ENCODE results near the gene TRPM3. TPM values are rescaled to one million over a fixed set of nuclear protein-coding genes. Genes with fewer than 3 reads are reported as not detected.

The TRPM3 gene
- total and polyA plus RNA-seq, 10 donors, result 0.02 to 6.7 (median 1.6) TPM

- no peaks in the 10 kb centered on the region for H3K4me1 ChIP-seq
- H3K4me3 ChIP-seq, result no peak overlapping the region
- 94 to 98% (median 95%) methylated on average over 2 of the region's 2 CpGs for WGBS, 5 donors
- H3K27ac ChIP-seq, result no peak overlapping the region
- peaks cover 0 to 6% (median 0%) of the 10 kb centered on the region in 7 donors for H3K27me3 ChIP-seq (replicated peaks in 1 of 7)
- DNase-seq, result no peak
- no peaks in the 10 kb centered on the region for H3K36me3 ChIP-seq
- intact Hi-C loops (cut with DNase I; ENCODE audit: low total_unique reads), result no loop called here
- TF ChIP-seq POLR2A (IDR thresholded peaks at IDR 0.05) (no peak), POLR2AphosphoS5 (IDR thresholded peaks at IDR 0.05) (no peak), CTCF (IDR thresholded peaks at IDR 0.05 in 8 of 11, conservative IDR thresholded peaks at IDR 0.05 in 3 of 11) (no peak)
- no peaks in the 10 kb centered on the region for H3K9me3 ChIP-seq
These were observed 5.9 kb upstream of the TRPM3 start for GRCh38 chr9:71127301-71127700.

GRCh38 chr9:71122421-71122820 is 1.0 kb upstream of the TRPM3 start:
- no peaks in the 10 kb centered on the region for H3K4me1 ChIP-seq
- intact Hi-C loops (cut with DNase I; ENCODE audit: low total_unique reads), result no loop called here
- no peak overlapping the region for H3K27ac ChIP-seq
- H3K4me3 ChIP-seq, result no peak overlapping the region
- WGBS, 5 donors, result 76 to 89% (median 81%) methylated on average over 6 of the region's 6 CpGs
- no peaks in the 10 kb centered on the region for H3K9me3 ChIP-seq
- no peak for DNase-seq
- no peak for TF ChIP-seq POLR2A (IDR thresholded peaks at IDR 0.05)
- no peak for TF ChIP-seq CTCF (IDR thresholded peaks at IDR 0.05 in 8 of 11, conservative IDR thresholded peaks at IDR 0.05 in 3 of 11)
- TF ChIP-seq POLR2AphosphoS5 (IDR thresholded peaks at IDR 0.05), result no peak
- peaks cover 0 to 26% (median 4%) of the 10 kb centered on the region in 7 donors for H3K27me3 ChIP-seq (replicated peaks in 1 of 7)
- no peaks in the 10 kb centered on the region for H3K36me3 ChIP-seq

- DNase-seq, result no peak
- H3K4me1 ChIP-seq, result no peaks in the 10 kb centered on the region
- TF ChIP-seq POLR2AphosphoS5 (IDR thresholded peaks at IDR 0.05) (no peak), CTCF (IDR thresholded peaks at IDR 0.05 in 8 of 11, conservative IDR thresholded peaks at IDR 0.05 in 3 of 11) (no peak), POLR2A (IDR thresholded peaks at IDR 0.05) (no peak)
- H3K36me3 ChIP-seq, result no peaks in the 10 kb centered on the region
- intact Hi-C loops (cut with DNase I; ENCODE audit: low total_unique reads), result no loop called here
- H3K4me3 ChIP-seq, result no peak overlapping the region
- H3K27ac ChIP-seq, result no peak overlapping the region
- H3K9me3 ChIP-seq, result no peaks in the 10 kb centered on the region
- peaks cover 0 to 26% (median 4%) of the 10 kb centered on the region in 7 donors for H3K27me3 ChIP-seq (replicated peaks in 1 of 7)
- 23 to 42% (median 28%) methylated on average over 1 of the region's 1 CpG for WGBS, 5 donors
These were observed 528 bp upstream of the TRPM3 start for GRCh38 chr9:71122022-71122275.

GRCh38 chr9:71120501-71121247 is 747 bp downstream of the TRPM3 start:
- DNase-seq, result no peak
- TF ChIP-seq POLR2AphosphoS5 (IDR thresholded peaks at IDR 0.05) (no peak), POLR2A (IDR thresholded peaks at IDR 0.05) (no peak)
- Histone ChIP-seq H3K27ac (no peak overlapping the region), H3K36me3 (no peaks in the 10 kb centered on the region), H3K9me3 (no peaks in the 10 kb centered on the region), H3K4me3 (no peak overlapping the region), H3K27me3 (replicated peaks in 1 of 7) (peaks cover 0 to 26% (median 4%) of the 10 kb centered on the region in 7 donors), H3K4me1 (no peaks in the 10 kb centered on the region)
- WGBS, 5 donors, result 39 to 52% (median 48%) methylated on average over 9 to 11 of the region's 11 CpGs
- intact Hi-C loops (cut with DNase I; ENCODE audit: low total_unique reads), result no loop called here

All from spleen (tissue), 11 donors.